Nephron progenitor cell (in vitro differentiated cells): ENCODE measurements around the gene SEC24A.
"Not testable (repeated sequence)": the region's sequence is repeated elsewhere in the genome, so short reads cannot be mapped to it uniquely, and the experiment has no call there.

Experiments used
- DNase-seq: peaks from one replicate; pipeline ENCODE4 v3.0.0; 2021
- H3K27ac Mint-ChIP-seq: 2 replicates; pipeline ENCODE4 v1.8.0; 2021; ENCODE audit warnings: mild to moderate bottlenecking, moderate library complexity, mixed read lengths
- H3K27me3 Mint-ChIP-seq: 2 replicates; pipeline ENCODE4 v1.8.0; 2021; ENCODE audit warnings: mild to moderate bottlenecking, low read depth, mixed read lengths; ENCODE audit not compliant: poor library complexity
- H3K36me3 Mint-ChIP-seq: 2 replicates; pipeline ENCODE4 v1.8.0; 2021; ENCODE audit warnings: low read depth, mixed read lengths
- H3K4me1 Mint-ChIP-seq: 2 replicates; pipeline ENCODE4 v1.8.0; 2021; ENCODE audit warnings: mixed read lengths
- H3K4me3 Mint-ChIP-seq: 2 replicates; pipeline ENCODE4 v1.8.0; 2021; ENCODE audit warnings: mild to moderate bottlenecking, moderate library complexity, mixed read lengths
- H3K9me3 Mint-ChIP-seq: 2 replicates; pipeline ENCODE4 v1.8.0; 2021; ENCODE audit warnings: mild to moderate bottlenecking, moderate library complexity, mixed read lengths
- TF ChIP-seq, protein P1 (sequence below): fragments of 200-600 bp; sonication (generic); IDR thresholded peaks from 2 replicates; pipeline ENCODE4 v1.5.0; 2021; ENCODE audit warnings: antibody characterized with exemption

The SEC24A gene

GRCh38 chr5:134648425-134649162, at the start of gene SEC24A:
Gene SEC24A, plus strand, starts transcription at chr5:134648785. Its CDS starts 292 bp downstream, at chr5:134649077.
- peak within 1 kb of the TSS; percentile 98 for H3K27ac Mint-ChIP-seq
- peaks cover 4% of the 10 kb centered on the region for H3K36me3 Mint-ChIP-seq
- peak; percentile 91 for DNase-seq
- TF ChIP-seq, protein P1, sequence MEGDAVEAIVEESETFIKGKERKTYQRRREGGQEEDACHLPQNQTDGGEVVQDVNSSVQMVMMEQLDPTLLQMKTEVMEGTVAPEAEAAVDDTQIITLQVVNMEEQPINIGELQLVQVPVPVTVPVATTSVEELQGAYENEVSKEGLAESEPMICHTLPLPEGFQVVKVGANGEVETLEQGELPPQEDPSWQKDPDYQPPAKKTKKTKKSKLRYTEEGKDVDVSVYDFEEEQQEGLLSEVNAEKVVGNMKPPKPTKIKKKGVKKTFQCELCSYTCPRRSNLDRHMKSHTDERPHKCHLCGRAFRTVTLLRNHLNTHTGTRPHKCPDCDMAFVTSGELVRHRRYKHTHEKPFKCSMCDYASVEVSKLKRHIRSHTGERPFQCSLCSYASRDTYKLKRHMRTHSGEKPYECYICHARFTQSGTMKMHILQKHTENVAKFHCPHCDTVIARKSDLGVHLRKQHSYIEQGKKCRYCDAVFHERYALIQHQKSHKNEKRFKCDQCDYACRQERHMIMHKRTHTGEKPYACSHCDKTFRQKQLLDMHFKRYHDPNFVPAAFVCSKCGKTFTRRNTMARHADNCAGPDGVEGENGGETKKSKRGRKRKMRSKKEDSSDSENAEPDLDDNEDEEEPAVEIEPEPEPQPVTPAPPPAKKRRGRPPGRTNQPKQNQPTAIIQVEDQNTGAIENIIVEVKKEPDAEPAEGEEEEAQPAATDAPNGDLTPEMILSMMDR: no peak
- H3K4me3 Mint-ChIP-seq: peak within 1 kb of the TSS; percentile 90
- no peaks in the 10 kb centered on the region for H3K27me3 Mint-ChIP-seq
- no peaks in the 10 kb centered on the region for H3K9me3 Mint-ChIP-seq
- peaks cover 27% of the 10 kb centered on the region for H3K4me1 Mint-ChIP-seq

DNA sequence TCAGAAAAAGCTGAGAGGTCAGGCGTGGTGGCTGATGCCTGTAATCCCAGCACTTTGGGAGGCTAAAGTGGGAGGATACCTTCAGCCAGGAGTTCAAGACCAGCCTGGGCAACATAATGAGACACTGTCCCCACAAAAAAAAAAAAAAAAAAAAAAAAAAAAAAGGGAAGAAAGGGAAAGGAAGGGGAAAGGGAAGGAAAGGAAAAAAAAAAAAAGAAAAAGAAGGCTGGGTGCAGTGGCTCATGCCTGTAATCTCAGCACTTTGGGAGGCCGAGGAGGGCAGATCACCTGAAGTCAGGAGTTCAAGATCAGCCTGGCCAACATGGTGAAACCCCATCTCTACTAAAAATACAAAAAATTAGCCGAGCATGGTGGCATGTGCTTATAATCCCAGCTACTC, 48.8 kb upstream of the SEC24A start:
- not testable (repeated sequence) for H3K27ac Mint-ChIP-seq, H3K4me3 Mint-ChIP-seq, H3K27me3 Mint-ChIP-seq, H3K9me3 Mint-ChIP-seq, DNase-seq, H3K4me1 Mint-ChIP-seq, H3K36me3 Mint-ChIP-seq

DNA sequence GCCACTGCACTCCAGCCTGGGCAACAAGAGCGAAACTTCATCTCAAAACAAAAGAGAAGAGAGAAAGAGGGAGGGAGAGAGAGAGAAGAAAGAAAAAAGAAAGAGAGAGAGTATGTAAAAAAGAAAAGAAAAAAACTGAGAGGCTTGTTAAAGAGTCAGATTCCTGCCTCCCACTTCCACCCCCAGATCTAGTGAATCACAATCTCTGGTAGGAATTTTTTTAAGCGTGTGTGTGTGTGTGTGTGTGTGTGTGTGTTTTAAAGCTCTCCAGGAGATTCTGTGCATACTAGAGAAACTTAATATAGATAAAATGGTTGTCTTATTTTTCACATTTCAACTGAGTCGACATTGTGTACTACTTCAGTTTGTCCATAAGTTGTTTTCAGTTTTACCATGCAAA, 48.0 kb upstream of the SEC24A start:
- Mint-ChIP-seq H3K9me3 (no peaks in the 10 kb centered on the region), H3K4me1 (no peaks in the 10 kb centered on the region), H3K36me3 (peaks cover 12% of the 10 kb centered on the region), H3K4me3 (no peak overlapping the region), H3K27ac (peak overlapping the region; percentile 82), H3K27me3 (peaks cover 4% of the 10 kb centered on the region)
- no peak for DNase-seq
- TF ChIP-seq, protein P1: no peak

GRCh38 chr5:134603059-134603458, 45.5 kb upstream of the SEC24A start:
- Mint-ChIP-seq H3K4me3 (no peak overlapping the region), H3K9me3 (no peaks in the 10 kb centered on the region), H3K4me1 (no peaks in the 10 kb centered on the region), H3K27ac (no peak overlapping the region), H3K36me3 (peaks cover 26% of the 10 kb centered on the region), H3K27me3 (peaks cover 4% of the 10 kb centered on the region)
- TF ChIP-seq, protein P1: no peak
- DNase-seq: no peak

DNA sequence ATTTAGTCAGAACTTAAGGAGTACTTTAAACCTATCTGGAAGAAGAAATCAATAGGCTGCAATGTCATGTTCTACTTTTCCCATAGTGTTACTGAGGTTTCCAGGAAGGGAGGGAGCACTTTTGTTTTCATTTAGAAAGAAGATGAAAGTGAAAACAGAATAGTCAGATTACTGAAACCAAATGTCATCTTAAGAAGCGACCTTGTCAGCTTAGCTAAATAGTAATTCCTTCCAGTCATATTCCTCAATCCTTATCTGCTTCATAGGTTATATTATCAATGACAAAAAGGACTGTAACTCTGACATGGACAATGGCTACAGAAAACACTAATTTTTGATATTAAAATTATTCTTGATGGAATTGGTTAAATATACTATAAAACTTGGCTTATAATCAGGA, 43.7 kb upstream of the SEC24A start:
- H3K27me3 Mint-ChIP-seq: peaks cover 4% of the 10 kb centered on the region

DNA sequence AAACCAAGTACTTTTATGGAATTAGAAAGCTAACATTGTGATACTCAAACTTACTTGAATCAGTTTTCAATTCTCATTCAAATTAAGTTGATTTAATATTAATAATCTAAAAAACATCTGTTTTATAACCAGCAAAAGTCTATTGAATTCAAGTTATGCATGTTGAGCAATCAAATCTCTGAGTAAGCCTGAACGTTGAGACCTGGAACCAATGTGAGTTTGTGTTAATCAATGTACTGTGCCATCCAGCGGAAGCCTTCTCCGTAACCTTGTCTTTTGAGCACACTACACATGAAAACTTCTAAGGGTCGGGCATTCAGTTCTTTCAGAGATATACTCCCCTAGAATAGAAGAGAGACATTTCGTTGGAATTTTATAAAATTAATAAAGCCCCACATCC, 41.9 kb upstream of the SEC24A start:
- H3K36me3 Mint-ChIP-seq: peaks cover 47% of the 10 kb centered on the region
- H3K9me3 Mint-ChIP-seq: no peaks in the 10 kb centered on the region
- no peaks in the 10 kb centered on the region for H3K27me3 Mint-ChIP-seq
- H3K4me1 Mint-ChIP-seq: no peaks in the 10 kb centered on the region
- no peak overlapping the region for H3K27ac Mint-ChIP-seq
- DNase-seq: no peak
- no peak overlapping the region for H3K4me3 Mint-ChIP-seq
- TF ChIP-seq, protein P1: no peak

More for the DNA sequence above, 43.7 kb upstream of the SEC24A start:
- peaks cover 38% of the 10 kb centered on the region for H3K36me3 Mint-ChIP-seq
- no peak overlapping the region for H3K27ac Mint-ChIP-seq
- TF ChIP-seq, protein P1: no peak
- no peak overlapping the region for H3K4me3 Mint-ChIP-seq
- no peaks in the 10 kb centered on the region for H3K9me3 Mint-ChIP-seq
- no peak for DNase-seq
- no peaks in the 10 kb centered on the region for H3K4me1 Mint-ChIP-seq
